Tracheal epithelial cell (primary cell): Measurements from ENCODE around the gene GNG5. TPM values are rescaled to one million over a fixed set of nuclear protein-coding genes. Genes with fewer than 3 reads are reported as not detected.

ENCODE experiments used
- total RNA-seq: library from RNA; depleted of rRNA; stranded (reverse); fragments of >200 nt; gene quantifications from 2 replicates; pipeline ENCODE4 v1.2.1, GENCODE V29; 2014

The GNG5 gene
- 10.4 and 10.7 TPM in 2 replicates for total RNA-seq

GRCh38 chr1:84506002-84506728 is at the start of gene GNG5, which contains the start of gene SPATA1:
TSS of gene GNG5 (minus strand) at chr1:84506581. CDS start at chr1:84506091, 490 bp downstream.
TSS of gene SPATA1 (plus strand) at chr1:84506386. CDS start at chr1:84516360, 9,974 bp downstream.

GRCh38 chr1:84478876-84479868 is 27.2 kb downstream of the GNG5 start, which contains the start of gene RPF1:
TSS of gene RPF1 (plus strand) at chr1:84479266. CDS start at chr1:84479282, 16 bp downstream.

Other genes with a start within 250 kb of the GNG5 start
- gene SAMD13, start 204.9 kb downstream of the GNG5 start, total RNA-seq = 1.3 TPM in 1 of 2 replicates, not detected in the other
- gene DNASE2B, start 108.1 kb downstream of the GNG5 start, total RNA-seq = not detected in 2 replicates
- gene RPF1, start 27.3 kb downstream of the GNG5 start, total RNA-seq = 42.2 and 42.9 TPM in 2 replicates
- gene SPATA1, start 195 bp downstream of the GNG5 start, total RNA-seq = 0.21 and 0.72 TPM in 2 replicates
- gene CTBS, start 67.9 kb upstream of the GNG5 start, total RNA-seq = 5.5 and 12.1 TPM in 2 replicates
- 10.1 and 16.8 TPM in 2 replicates for gene SSX2IP, start 183.9 kb upstream of the GNG5 start, total RNA-seq